Renal cortex interstitium (tissue), 11 donors: Measurements from ENCODE around the gene GATA3. TPM values are rescaled to one million over a fixed set of nuclear protein-coding genes. Genes with fewer than 3 reads are reported as not detected.

Experiments
- DNase-seq, 11 donors: peaks; one replicate each; pipeline ENCODE4 v3.0.0-alpha.2; 2013; ENCODE audit warnings: low read depth in 9 of 11, low spot score in 4 of 11; ENCODE audit errors: extremely low read depth in 1 of 11
- polyA plus RNA-seq, 3 donors: library from polyadenylated mRNA; unstranded; fragments of 120-200 nt; gene quantifications; one replicate each; pipeline ENCODE4 v1.2.1, GENCODE V29; 2013; ENCODE audit not compliant: insufficient read length in 3 of 3

The GATA3 gene
- polyA plus RNA-seq, 3 donors, result 78.2 to 129 (median 89.6) TPM

- DNase-seq, result no peak
These were observed 59.1 kb downstream of the GATA3 start for GRCh38 chr10:8113616-8114015.

GRCh38 chr10:8114741-8115617 is 60.5 kb downstream of the GATA3 start:
- no peak for DNase-seq

GRCh38 chr10:8115618-8115980 is 61.1 kb downstream of the GATA3 start:
- no peak for DNase-seq

- no peak for DNase-seq
These were observed 62.0 kb downstream of the GATA3 start for GRCh38 chr10:8116474-8116873.

- no peak for DNase-seq
These were observed 62.5 kb downstream of the GATA3 start for GRCh38 chr10:8116926-8117493.

- DNase-seq, result no peak
These were observed 66.9 kb downstream of the GATA3 start for GRCh38 chr10:8121201-8121890.

GRCh38 chr10:8122611-8123369 is 68.3 kb downstream of the GATA3 start:
- DNase-seq, result no peak

- no peak for DNase-seq
These were observed 69.9 kb downstream of the GATA3 start for GRCh38 chr10:8124436-8124835.

Other genes starting within 250 kb of the GATA3 start
- gene TAF3, start 236.2 kb upstream of the GATA3 start, polyA plus RNA-seq, result 10 to 100 TPM; 10.6 to 12.3 (median 10.9) TPM